ENCODE measurements around the gene CCR1. TPM values are rescaled to one million over a fixed set of nuclear protein-coding genes. Genes with fewer than 3 reads are reported as not detected.

CCR1 gene
- total and polyA plus RNA-seq, 8 donors, result 5.2 to 84.5 (median 7.9) TPM

DNA sequence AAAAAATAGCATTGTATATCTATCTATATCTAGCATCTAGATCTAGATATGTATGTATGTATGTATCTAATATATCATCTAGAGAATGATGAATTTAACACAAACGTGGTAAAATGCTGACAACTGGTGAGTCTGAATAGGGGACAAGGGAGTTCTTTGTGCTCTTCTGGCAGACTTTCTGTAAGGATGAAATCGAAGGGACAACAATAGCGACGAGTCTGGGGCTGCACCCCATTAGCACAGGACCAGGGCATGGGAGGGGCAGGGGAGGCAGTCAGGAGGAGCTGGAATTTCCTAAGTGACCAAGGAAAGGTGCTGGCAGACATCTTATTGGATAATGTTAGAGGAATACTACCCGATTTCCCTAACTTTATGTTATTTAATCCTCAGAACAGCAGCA is 7.9 kb downstream of the CCR1 start:
- no peaks in the 10 kb centered on the region for H3K9me3 ChIP-seq
- TF ChIP-seq, protein P1, sequence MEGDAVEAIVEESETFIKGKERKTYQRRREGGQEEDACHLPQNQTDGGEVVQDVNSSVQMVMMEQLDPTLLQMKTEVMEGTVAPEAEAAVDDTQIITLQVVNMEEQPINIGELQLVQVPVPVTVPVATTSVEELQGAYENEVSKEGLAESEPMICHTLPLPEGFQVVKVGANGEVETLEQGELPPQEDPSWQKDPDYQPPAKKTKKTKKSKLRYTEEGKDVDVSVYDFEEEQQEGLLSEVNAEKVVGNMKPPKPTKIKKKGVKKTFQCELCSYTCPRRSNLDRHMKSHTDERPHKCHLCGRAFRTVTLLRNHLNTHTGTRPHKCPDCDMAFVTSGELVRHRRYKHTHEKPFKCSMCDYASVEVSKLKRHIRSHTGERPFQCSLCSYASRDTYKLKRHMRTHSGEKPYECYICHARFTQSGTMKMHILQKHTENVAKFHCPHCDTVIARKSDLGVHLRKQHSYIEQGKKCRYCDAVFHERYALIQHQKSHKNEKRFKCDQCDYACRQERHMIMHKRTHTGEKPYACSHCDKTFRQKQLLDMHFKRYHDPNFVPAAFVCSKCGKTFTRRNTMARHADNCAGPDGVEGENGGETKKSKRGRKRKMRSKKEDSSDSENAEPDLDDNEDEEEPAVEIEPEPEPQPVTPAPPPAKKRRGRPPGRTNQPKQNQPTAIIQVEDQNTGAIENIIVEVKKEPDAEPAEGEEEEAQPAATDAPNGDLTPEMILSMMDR (IDR thresholded peaks at IDR 0.05), result no peak
- DNase-seq, result no peak
- peaks cover 0 to 47% of the 10 kb centered on the region in 2 donors for H3K36me3 ChIP-seq
- intact Hi-C loops (cut with DNase I), result no loop called here
- peaks cover 0 to 44% of the 10 kb centered on the region in 2 donors for H3K4me1 ChIP-seq
- H3K27me3 ChIP-seq, result no peaks in the 10 kb centered on the region
- no peak overlapping the region for H3K4me3 ChIP-seq
- H3K27ac ChIP-seq, result no peak overlapping the region
- ATAC-seq, result no peak

DNA sequence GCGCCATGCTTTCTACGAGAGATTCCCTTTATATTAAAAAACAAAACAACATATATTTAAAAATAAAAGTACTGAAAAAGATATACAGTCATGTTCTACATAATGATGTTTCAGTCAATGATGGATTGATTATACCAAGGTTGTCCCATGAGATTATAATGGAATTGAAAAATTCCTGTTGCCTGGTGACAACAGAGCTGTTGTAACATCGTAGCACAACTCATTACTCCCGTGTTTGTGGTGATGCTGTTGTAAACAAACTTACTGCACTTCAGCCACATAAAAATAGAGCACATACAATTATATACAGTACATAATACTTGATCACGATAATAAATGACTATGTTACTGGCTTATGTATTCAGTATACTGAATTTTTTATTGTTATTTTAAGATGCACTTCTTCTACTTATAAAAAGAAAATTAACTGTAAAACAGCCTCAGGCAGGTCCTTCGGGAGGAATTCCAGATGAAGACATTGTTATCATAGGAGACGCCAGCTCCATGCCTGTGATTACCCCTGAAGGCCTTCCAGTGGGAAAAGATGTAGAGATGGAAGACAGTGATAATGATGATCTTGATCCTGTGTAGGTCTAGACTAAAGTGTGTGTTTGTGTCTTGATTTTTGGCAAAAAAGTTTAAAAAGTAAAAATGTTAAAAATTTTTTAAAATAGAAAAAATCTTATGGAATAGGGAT is 11.7 kb downstream of the CCR1 start:
- intact Hi-C loops (cut with DNase I), result no loop called here
- peaks cover 0 to 13% of the 10 kb centered on the region in 2 donors for H3K9me3 ChIP-seq
- H3K27me3 ChIP-seq, result no peaks in the 10 kb centered on the region
- DNase-seq (no peak), ATAC-seq (no peak)
- H3K36me3 ChIP-seq, result peaks cover 0 to 9% of the 10 kb centered on the region in 2 donors
- TF ChIP-seq, protein P1 (IDR thresholded peaks at IDR 0.05), result no peak
- H3K4me3 ChIP-seq, result no peak overlapping the region
- peaks cover 0 to 39% of the 10 kb centered on the region in 2 donors for H3K4me1 ChIP-seq
- no peak overlapping the region for H3K27ac ChIP-seq

DNA sequence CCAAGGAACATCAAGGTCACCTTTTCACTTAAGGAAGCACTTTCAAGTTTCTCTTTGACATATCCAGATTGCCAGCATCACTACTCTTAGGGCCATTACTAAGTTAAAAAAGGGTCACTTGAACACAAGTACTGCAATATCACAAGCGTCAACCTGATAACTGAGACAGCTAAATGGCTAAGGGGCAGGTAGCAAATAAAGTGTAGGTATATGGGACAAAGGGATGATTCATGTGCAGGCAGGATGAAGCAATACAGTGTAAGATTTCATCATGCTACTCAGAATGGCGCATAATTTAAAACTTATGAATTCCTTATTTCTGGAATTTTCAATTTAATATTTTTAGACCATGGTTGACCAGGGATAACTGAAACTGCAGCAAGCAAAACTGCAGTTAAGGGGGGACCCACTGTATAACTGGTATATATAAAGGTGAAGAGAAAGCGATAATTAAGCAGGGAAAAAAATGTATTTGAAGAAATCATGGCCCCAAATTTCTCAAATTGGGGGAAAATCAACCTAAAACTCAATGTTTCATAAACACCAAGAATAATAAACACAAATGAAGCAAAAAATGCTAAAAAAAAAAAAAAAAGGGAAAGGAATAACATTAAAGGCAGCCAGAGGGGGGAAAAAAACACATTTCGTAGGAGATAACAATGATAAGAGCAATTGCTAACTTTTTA is 13.1 kb downstream of the CCR1 start:
- no peaks in the 10 kb centered on the region for H3K27me3 ChIP-seq
- H3K27ac ChIP-seq, result no peak overlapping the region
- peaks cover 0 to 32% of the 10 kb centered on the region in 2 donors for H3K4me1 ChIP-seq
- peaks cover 0 to 13% of the 10 kb centered on the region in 2 donors for H3K9me3 ChIP-seq
- TF ChIP-seq, protein P1 (IDR thresholded peaks at IDR 0.05), result no peak
- DNase-seq (no peak), ATAC-seq (no peak)
- intact Hi-C loops (cut with DNase I), result no loop called here
- no peaks in the 10 kb centered on the region for H3K36me3 ChIP-seq
- H3K4me3 ChIP-seq, result no peak overlapping the region

DNA sequence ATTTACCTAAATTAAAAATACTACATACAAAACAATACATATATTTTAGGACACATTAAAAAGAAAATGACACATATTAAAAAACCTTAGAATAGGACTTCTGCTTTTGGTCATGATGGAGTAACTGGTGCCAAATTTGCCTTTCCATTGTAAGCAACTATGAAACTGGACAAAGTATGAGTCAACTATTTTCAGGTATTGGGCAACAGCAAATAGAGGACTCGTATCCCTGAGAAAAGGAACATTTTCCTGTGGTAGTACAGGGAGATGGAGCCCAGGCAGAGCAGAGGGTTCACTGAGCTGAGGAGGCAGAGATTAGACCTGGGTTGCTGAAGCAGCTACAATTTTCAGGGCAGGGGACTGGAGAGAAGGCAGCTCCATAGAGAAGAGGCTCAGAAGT is 14.7 kb downstream of the CCR1 start:
- H3K4me3 ChIP-seq, result no peak overlapping the region
- H3K4me1 ChIP-seq, result peaks cover 0 to 32% of the 10 kb centered on the region in 2 donors
- no peak for DNase-seq
- no peaks in the 10 kb centered on the region for H3K27me3 ChIP-seq
- intact Hi-C loops (cut with DNase I), result no loop called here
- H3K36me3 ChIP-seq, result no peaks in the 10 kb centered on the region
- TF ChIP-seq, protein P1 (IDR thresholded peaks at IDR 0.05), result no peak
- no peak overlapping the region for H3K27ac ChIP-seq
- peak; percentile 49 for ATAC-seq
- H3K9me3 ChIP-seq, result peaks cover 0 to 13% of the 10 kb centered on the region in 2 donors

DNA sequence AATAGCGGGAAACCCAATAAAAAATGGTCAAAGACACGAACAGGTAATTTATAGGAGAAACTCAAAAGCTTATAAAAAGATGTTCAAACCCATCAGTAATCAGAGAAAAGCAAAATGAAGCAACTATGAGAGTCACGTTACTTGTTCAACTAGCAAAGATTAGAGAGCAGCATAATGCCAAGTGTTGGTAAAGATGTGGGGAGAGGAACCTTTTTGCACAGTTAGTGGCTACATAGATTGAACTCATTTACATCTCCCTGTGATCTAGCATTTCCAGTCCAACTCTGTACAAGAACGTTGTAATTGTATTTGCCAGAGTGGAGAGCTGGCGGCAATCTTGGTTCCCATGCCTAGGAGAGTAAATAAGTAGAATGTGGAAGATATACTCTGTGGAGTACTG is 15.2 kb downstream of the CCR1 start:
- intact Hi-C loops (cut with DNase I), result no loop called here
- DNase-seq (no peak), ATAC-seq (no peak)
- no peak overlapping the region for H3K4me3 ChIP-seq
- H3K4me1 ChIP-seq, result peaks cover 0 to 32% of the 10 kb centered on the region in 2 donors
- no peak overlapping the region for H3K27ac ChIP-seq
- TF ChIP-seq, protein P1 (IDR thresholded peaks at IDR 0.05), result no peak
- H3K36me3 ChIP-seq, result no peaks in the 10 kb centered on the region
- no peaks in the 10 kb centered on the region for H3K27me3 ChIP-seq
- peaks cover 0 to 13% of the 10 kb centered on the region in 2 donors for H3K9me3 ChIP-seq

Measured in left lung (tissue), 10 donors.